K562 treated with DMSO at 1 percent for 48 hours (cell line): ENCODE data around the gene YWHAE. TPM values are rescaled to one million over a fixed set of nuclear protein-coding genes. Genes with fewer than 3 reads are reported as not detected.

Experiments
- total RNA-seq: library from RNA; unstranded; fragments of 300-600 nt; gene quantifications from 2 replicates; pipeline ENCODE4 v1.2.3, GENCODE V29; 2022; ENCODE audit warnings: low replicate concordance; ENCODE audit errors: extremely low read depth

The YWHAE gene
- 579 TPM in 1 of 2 replicates, not detected in the other for total RNA-seq

GRCh38 chr17:1399679-1400512 lies at the start of gene YWHAE:
Gene YWHAE, minus strand, starts transcription at chr17:1400222. Its CDS starts 112 bp downstream, at chr17:1400110.

Other genes starting within 250 kb of the YWHAE start
- gene ABR, start 220.2 kb downstream of the YWHAE start, total RNA-seq = not detected in 2 replicates
- not detected in 2 replicates for gene BHLHA9, start 129.8 kb downstream of the YWHAE start, total RNA-seq
- gene TRARG1, start 120.6 kb downstream of the YWHAE start, total RNA-seq = not detected in 2 replicates
- not detected in 2 replicates for gene CRK, start 56.0 kb upstream of the YWHAE start, total RNA-seq
- gene MYO1C, start 92.5 kb upstream of the YWHAE start, total RNA-seq = not detected in 2 replicates
- gene INPP5K, start 116.4 kb upstream of the YWHAE start, total RNA-seq = not detected in 2 replicates
- not detected in 2 replicates for gene PITPNA, start 162.6 kb upstream of the YWHAE start, total RNA-seq
- not detected in 2 replicates for gene SLC43A2, start 228.6 kb upstream of the YWHAE start, total RNA-seq
- not detected in 2 replicates for gene SCARF1, start 245.5 kb upstream of the YWHAE start, total RNA-seq
- gene RILP, start 249.6 kb upstream of the YWHAE start, total RNA-seq = not detected in 2 replicates